HG03039 (cell line): ENCODE measurements around the gene NINJ2.

Experiments used
- ATAC-seq: cut with Tn5 transposase; IDR thresholded peaks from one replicate; pipeline ENCODE4 v1.9.1; 2021; ENCODE audit warnings: mild to moderate bottlenecking, moderate library complexity; ENCODE audit not compliant: unreplicated experiment

Gene NINJ2

DNA sequence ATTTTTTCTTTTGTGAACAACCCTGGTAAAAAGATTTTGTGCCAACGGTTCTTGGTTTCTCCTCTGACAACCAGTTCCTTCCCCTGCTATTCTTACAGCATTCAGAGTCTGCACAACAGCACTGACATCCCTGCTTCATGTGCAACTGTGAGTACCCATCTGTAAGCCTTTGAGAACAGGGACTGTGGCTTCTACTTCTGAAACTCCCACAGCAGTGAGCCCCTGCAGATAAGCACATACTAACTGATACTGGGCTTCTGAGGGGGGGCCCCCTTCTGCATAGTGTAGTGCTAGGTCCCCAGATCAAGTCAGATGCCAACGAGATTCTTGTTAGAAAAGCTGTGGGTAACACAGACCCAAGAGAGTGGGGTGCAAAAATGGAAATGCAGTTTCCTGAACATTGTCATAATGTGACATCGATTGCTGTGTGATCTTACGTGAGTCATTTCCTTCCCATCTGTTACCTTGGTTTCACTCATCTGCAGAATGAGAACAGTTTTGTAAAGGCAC is 11.1 kb upstream of the NINJ2 start:
- ATAC-seq = peak; percentile 82

- peak; percentile 3 for ATAC-seq
These were observed 10.6 kb upstream of the NINJ2 start for GRCh38 chr12:673849-674248.

GRCh38 chr12:669576-669945 is 6.3 kb upstream of the NINJ2 start:
- ATAC-seq = no peak

- ATAC-seq = no peak
These were observed 4.8 kb upstream of the NINJ2 start for GRCh38 chr12:668090-668481.

- no peak for ATAC-seq
These were observed 3.6 kb upstream of the NINJ2 start for GRCh38 chr12:666766-667308.

- ATAC-seq = no peak
These were observed 2.8 kb upstream of the NINJ2 start for GRCh38 chr12:666066-666465.

- ATAC-seq = no peak
These were observed 1.5 kb upstream of the NINJ2 start for GRCh38 chr12:664779-665092.

GRCh38 chr12:664075-664778 is 982 bp upstream of the NINJ2 start:
- ATAC-seq = no peak

DNA sequence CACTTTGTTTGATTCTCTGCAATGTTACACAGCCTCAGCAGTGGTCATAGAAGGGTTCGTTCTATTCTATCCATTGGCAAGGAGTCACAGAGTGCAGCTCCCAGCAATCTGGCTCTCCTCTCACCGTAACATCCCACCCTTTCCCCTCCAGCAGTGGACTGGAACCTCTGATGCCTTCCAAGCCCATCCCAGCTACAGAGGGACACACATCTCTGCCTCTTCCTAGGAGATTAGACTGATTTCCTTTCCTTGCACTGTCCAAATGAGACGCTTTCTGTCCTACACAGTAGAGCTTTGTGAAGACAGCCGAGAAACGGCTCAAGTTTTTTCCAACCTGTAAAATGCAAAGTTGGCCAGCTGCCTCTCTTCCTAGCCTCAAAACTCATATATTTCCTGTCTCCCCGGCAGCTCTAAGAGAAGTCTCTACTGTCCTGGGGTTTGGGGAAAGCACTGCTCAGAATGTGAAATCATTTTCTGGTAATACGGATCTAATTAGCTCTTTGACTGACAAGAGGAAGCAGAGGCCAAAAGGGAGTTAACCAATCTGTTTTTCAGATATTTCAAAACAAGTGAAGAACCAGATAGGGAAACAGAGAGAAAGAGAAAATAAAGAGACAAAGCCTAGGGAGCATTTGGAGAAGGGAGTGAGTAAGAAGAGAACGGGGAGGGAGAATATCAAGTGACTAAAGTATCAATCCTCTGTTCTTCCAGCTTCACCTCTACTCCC is 516 bp downstream of the NINJ2 start:
- no peak for ATAC-seq

DNA sequence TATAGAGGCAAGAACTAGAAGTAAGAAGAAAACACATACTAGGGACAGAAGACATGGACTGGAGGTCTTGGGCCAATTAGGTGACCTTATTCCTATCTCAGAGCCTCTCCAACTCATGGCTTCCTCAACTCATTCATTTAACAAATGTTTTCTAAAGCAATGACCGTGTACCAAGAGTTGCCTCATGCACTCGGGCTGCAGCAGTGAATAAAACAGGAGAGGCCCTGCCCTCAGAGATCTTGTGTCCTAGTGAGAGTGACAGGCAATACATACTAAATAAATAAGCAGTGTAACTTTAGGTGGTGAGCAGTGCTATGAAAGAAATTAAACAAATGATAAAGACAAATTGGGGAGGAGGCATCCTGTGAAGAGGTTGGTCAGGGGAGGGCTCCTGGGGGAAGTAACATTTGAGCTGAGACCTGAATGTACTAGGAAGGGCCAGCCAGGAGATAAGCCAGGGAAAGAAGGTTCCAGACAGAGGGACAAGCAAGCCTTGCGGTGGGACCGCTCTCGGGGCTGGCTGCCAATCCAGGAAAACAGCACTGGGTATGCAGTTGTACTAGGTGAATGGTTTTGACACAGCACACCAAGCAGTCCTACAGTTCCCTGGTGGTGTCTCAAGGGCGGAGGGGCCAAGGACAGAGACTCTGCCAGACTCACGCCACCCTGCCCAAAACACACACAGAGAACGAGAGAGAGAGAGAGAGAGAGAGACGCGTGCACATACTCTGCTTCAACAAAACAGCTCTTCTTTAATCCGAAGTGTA is 1.3 kb downstream of the NINJ2 start:
- no peak for ATAC-seq

- ATAC-seq = no peak
These were observed 4.1 kb downstream of the NINJ2 start for GRCh38 chr12:659090-659683.

DNA sequence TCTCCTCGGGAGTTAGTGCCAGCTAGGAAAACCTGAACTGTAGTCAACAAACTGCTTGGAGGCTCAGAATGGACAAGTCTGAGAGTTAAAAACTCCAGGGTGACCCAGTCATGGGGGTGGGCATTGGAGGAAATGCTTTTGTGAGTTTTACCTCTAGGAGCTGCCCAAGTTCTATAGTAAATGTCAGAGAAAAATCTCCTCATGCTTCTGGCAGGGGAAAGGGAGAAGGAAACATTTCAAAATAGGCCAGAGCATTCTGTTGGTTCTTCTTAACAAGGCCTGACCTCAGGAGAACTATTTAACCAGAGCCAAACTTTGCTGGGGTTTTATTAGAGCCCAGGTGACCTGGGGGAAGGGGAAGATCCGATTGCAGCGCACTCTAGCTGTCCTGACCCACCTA is 12.3 kb downstream of the NINJ2 start:
- no peak for ATAC-seq

DNA sequence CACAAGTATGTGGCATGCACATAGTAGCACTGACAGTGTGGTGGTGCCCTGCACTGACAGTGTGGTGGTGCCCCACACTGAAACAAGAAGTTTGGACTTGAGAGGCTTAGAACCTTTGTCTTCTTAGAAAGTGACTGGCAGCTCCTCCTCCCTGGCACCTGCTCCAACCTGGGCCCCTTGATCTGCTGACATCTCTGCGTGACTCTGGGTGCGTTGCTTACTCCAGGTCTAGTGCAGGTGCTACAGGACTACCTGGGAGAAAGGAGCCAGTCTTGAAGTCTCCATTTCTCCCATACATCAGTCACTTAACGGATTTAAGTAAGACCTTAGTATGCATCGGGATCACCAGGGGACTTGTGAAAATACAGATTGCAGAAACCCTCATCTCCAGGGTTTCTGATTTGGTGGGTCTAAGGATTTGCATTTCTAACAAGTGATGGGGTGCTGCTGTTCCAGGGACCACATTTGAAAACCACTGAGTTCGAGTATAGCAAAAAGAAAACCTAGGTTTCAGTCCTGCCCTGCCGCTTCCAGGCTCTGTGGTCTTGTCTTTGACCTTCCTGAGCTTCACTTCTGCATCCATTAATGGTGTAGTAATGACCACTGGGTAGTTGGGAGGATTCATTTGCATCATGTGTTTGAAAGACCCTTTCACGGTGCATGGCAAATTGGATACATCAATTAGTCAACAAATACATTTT is 15.7 kb downstream of the NINJ2 start:
- no peak for ATAC-seq

GRCh38 chr12:646442-647384 is 16.5 kb downstream of the NINJ2 start:
- no peak for ATAC-seq

- ATAC-seq = no peak
These were observed 17.6 kb downstream of the NINJ2 start for GRCh38 chr12:645563-646071.

DNA sequence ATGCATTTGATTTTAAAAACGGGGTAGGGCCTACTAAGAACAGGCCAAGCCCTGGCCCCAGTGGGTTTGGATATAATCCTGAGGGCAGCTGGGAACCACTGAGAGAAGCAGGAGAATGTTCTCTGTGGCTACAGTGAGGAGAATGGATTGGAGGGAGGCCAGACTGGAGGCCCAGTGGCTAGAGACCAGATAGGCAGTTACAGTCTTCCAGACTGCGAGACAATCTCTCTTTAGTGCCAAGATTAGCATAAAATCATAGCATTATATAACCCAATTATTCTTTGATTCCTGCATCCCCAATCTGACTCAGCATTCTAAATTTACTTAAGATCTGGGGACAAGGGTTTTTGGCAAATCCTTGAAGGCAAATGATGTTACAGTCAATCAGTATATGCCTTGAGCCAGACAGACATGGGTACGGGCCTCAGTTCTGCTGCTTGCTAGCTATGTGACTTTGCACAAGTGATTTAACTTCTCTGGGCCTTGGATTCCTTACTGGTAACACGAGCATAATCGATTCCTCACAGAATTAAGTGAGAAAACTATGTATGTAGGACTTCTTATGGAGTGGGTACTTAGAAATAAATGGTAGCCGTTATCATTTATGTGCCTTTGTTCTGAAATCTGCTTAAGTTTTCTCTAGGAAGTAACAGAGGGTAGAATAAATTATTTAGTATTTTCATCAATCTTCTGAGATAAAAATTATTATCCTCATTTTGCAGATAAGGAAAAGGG is 18.3 kb downstream of the NINJ2 start:
- ATAC-seq = no peak

DNA sequence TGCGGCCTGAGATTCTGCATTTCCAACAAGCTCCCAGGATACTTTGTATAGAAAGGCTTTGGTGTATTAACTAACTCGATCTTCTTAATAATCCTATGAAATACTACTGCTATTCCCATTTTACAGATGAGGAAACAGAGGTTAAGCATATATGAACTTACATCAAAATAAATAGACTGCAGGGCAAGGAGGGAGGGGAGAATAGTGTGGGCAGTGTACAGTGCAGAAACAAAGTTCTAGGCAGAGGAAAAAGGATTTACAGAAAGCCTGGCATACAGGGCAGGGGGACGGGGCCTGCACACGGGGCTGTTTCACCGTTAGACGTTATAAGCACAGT is 19.0 kb downstream of the NINJ2 start:
- no peak for ATAC-seq

DNA sequence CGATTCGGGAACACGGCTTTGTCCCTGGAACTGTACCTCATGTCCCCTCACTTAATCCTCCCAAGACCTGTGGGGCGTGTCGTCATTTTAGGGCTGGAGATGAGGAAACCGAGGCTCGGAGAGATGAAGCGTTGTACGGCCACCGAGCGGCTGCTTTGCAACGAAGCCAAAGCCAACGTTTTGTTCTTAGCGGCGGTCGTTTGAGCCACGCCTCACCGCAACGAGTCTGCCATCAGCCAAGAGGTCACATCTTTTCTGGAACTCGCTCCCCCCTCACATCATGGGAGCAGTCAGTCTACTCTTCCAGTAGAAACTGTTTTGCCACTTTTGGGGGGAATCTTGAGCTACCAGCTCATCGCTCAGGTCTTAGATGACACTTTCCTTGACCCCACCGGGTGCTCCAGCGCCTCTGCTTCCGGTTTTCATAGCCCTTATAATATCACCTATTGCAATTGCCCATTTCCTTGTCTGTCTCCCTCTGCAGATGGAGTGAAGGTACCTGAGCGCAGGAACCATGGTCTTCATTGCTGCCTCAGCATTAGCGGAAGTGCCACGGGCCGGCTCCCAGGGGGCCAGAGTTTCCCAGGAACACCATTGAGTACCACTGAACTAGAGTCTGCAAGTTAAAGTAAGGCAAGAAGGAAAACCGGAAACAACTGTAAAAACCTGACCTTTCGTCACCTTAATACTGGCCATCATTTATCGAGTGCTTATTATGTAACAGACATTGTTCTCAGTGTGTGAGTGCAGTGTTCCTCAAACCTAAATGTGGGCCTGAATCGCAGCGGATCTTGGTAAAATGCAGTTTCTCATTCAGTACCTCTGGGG is 19.6 kb downstream of the NINJ2 start:
- ATAC-seq = no peak
